ENCODE results near the gene NSMF.

NSMF gene, protein sequence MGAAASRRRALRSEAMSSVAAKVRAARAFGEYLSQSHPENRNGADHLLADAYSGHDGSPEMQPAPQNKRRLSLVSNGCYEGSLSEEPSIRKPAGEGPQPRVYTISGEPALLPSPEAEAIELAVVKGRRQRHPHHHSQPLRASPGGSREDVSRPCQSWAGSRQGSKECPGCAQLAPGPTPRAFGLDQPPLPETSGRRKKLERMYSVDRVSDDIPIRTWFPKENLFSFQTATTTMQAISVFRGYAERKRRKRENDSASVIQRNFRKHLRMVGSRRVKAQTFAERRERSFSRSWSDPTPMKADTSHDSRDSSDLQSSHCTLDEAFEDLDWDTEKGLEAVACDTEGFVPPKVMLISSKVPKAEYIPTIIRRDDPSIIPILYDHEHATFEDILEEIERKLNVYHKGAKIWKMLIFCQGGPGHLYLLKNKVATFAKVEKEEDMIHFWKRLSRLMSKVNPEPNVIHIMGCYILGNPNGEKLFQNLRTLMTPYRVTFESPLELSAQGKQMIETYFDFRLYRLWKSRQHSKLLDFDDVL

GRCh38 chr9:137459152-137459600 lies at the start of gene NSMF:
TSS of gene NSMF (minus strand) at chr9:137459334. CDS start at chr9:137459102, 232 bp downstream.
- DNase-seq = peak; percentile 94

DNA sequence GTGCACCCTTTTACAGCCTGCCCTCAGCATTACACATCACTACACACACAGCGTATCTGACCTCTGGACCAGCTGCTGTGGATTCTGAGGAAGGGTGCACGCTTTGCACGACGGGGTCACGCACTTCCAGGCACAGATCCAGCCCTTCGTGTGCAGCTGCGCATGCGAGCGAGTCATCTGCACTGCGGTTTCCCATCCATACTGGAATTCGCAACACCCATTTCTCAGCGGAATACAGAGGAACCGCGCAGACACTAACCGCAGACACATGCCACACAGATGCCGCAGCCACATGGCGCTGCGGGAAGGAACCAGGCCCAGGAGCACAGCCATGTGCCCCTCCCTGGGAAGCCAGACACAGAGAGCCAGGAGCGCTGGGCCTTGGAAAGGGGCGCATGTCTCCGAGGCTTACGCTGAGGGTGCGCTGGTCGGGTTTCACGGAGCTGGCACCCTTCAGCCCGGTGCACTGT lies 47.6 kb upstream of the NSMF start:
- DNase-seq = no peak

DNA sequence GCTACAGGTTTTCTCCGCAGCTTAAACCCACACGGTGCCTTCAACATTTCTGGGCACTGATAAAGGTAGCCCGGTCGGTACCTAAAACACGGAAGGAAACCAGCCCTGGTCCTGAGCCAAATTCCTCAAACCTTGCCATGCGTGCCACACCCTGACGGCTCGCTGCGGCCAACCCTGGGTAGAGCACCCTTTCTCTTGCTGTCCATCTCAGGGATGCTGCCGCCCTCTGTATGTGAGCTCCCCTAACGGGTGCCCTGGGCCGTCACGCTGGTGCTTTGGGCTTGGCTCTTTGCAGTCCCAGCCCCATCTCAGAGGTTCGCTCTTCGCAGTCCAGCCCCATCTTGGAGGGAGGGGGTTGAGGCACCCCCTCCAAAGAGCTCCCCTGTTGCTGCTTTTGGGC lies 47.1 kb upstream of the NSMF start:
- DNase-seq = no peak

- DNase-seq = no peak
Observed at GRCh38 chr9:137505421-137506140, 46.4 kb upstream of the NSMF start.

DNA sequence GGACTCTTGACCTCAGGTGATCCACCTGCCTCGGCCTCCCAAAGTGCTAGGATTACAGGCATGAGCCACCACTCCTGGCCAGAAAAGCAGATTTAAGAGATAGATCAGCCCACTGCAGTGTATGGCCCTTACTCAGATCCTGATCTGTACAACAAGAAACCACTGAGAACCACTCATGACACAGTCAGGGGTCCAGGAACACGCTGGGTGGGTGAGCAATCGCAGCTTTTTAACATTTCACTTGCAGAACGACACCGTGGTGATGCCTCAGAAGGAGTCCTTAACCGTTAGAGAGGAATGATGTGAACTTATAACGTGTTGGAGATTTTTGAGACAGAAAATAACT lies 45.3 kb upstream of the NSMF start:
- no peak for DNase-seq

GRCh38 chr9:137502008-137502911 lies 43.1 kb upstream of the NSMF start:
- no peak for DNase-seq

GRCh38 chr9:137501457-137501856 lies 42.3 kb upstream of the NSMF start:
- no peak for DNase-seq

GRCh38 chr9:137500666-137501397 lies 41.7 kb upstream of the NSMF start:
- DNase-seq = no peak

DNA sequence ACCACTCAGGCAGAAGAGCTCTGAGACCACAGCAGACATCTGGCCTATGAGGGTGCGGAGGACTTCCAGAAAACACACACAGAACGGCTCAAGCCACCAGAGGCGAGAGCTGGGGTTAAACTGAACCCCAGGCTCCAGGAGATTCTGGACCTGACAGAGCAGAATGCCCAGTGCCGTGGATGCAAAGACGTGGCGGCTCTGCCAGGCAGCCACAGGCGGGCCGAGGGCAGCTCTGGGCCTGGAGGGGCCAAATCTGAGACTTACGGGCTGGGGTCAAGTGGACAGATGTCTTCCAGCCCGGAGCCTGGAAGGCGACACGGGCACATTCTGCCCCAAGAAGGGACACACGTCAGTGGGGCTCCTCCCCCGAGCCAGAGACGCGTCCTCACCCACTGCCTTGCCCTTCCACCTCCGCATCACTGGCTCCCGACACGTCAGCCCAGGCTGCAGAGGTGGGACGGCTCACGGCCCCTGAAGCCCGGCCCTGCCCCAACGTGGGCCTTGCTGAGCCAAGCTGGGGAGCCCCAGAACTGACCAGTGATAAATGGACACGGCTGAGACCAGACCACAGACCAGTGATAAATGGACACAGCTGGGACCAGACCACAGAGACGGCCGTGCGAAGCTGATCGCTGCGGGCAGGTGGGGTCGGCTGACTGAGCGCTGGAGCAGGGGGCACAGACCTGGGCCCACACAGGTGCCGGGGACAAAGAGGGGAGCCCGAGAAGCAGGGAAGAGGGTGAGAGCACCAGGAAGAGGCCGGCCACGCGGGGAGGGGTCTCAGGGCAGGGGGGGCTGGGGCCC lies 40.9 kb upstream of the NSMF start:
- no peak for DNase-seq

DNA sequence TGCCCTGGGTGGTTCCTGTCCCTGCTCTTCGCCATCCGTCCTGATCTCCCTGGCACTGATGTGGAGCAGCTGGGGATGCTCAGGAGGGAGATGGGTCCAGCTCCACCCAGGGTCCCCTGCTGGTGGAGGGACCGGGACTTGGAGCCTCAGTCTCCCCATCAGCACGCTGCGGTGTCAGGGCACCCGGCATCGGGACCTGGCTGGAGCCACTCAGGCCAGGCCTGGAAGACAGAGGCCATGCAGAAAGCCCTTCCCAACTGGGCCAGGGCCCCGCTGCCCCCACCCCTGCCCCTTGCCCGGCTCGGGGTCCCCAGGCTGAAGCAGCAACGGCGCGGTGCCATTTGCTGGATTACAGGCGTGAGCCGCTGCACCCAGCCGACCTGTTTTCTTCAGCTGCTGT lies 40.3 kb upstream of the NSMF start:
- no peak for DNase-seq

- DNase-seq = no peak
Observed at GRCh38 chr9:137498720-137499150, 39.6 kb upstream of the NSMF start.

DNA sequence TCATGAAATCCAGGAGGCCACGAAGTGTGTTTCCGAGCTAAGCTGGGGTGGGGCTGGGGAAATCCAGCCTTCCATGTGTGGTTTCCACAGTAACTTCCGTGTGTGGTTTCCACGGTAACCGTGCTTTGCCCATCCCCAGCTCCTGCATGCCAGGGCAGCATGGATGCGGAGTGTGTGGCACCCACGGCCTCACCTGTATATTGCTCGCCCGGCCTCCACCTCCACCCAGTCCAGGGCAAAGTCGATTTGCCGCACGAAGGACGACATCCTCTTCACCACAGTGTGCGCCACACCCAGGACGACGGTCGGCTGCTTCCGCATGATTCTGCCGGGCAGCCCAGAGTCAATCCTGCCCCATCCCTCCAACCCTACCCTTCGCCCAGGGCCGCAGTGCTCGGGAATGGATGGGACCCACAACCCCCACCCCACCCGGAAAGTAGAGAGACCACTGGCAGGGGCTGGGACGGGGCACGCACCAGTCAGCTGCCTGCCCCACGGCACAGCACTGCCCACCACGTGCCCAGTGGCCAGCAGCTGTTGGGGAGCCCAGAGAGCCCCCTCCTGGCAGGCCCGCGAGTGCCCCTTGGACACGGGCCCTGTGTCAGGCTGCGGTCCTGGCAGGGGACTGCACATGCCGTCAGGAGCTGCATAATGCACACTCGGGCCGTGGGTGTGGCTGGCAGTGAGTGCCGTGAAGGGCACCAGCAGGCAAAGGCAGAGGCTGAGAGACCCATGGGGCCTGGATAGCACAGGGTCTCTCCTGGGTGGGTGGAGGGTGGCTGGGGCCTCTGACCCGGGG lies 39.0 kb upstream of the NSMF start:
- DNase-seq = no peak

DNA sequence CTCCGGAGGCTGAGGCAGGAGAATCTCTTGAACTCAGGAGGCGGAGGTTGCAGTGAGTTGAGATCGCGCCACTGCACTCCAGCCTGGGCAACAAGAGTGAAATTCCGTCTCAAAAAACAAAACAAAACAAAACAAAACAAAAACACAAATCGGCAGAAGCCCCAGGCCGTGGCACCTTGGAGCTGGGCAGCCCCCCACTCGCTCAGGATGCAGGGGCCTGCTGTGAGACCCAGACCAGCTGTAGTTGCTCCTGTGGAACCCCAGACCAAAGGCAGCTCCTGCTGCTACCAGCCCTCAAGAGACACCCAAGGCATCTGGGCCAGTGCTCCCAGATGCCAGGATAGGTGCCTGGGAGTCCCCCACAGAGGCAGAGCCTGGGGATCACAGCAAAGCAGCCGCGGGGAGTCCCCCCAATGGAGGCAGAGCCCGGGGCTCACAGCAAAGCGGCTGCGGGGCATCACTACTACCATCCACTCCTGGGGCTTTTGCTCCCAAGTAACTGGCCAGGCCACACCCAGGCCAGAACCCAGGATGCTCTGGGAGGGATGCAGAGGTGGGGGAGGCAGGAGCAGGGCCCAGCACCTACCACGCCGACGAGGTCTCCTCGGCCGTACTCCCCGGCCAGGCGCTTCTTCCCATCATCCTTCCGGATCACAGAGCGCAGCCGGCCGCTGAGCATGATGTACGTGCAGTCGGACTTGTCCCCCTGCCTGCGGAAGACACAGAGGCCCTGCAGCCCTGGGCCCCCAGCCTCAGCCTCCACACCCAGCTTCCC lies 37.7 kb upstream of the NSMF start:
- DNase-seq = no peak

- DNase-seq = no peak
Observed at GRCh38 chr9:137494550-137495351, 35.6 kb upstream of the NSMF start.

DNA sequence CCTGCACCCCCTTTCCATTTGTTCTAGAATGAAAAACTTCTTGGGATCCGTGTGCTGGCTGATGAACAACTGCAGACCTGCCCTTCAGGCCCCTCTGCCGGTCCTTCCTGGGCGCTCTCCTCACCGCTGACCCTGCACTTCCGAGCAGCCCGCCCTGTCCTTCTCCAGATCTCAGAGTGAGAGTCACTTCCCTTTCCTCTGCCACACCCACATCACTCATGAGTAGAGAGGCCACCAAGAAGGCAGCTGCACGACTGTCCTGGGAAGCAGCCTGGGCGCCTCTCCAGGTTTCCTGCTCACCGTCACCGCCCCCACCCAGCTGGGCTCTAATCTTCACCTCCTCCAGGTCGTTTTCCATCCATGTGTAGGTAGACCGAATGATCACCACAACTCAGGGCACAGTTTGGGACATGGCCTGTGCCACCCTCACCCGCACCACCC lies 35.0 kb upstream of the NSMF start:
- no peak for DNase-seq

- DNase-seq = no peak
Observed at GRCh38 chr9:137493364-137494103, 34.4 kb upstream of the NSMF start.

GRCh38 chr9:137492464-137493363 lies 33.6 kb upstream of the NSMF start:
- peak; percentile 16 for DNase-seq

Measured in CD4-positive, alpha-beta T cell treated with Interleukin-10 for 1 hour (primary cell).